Measurements from ENCODE around the gene MAPK1IP1L.
"Not testable (repeated sequence)": the region's sequence is repeated elsewhere in the genome, so short reads cannot be mapped to it uniquely, and the experiment has no call there.

Gene MAPK1IP1L

DNA sequence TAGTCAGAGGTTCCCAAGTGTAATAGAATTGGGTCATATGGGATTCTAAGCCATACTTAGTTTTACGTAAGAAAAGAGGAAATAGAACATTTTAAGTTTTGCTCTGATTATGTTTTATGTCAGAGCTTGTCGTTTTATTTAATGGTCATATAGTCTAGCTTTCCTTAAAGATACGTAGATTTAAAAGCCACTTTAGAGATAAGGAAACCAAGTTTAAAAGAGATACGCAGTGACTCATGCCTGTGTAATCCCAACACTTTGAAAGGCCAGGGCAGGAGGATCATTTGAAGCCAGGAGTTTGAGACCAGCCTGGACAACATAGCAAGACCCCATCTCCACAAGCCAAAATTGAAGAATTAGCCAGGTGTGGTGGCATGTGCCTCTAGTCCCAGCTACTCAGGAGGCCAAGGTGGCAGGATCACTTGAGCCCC, 19.5 kb downstream of the MAPK1IP1L start:
- no peak overlapping the region for H3K27ac Mint-ChIP-seq
- peaks cover 19% of the 10 kb centered on the region for H3K4me1 Mint-ChIP-seq (ENCODE audit: low read depth)
- H3K36me3 Mint-ChIP-seq (ENCODE audit: low read depth): peaks cover 13% of the 10 kb centered on the region
- no peaks in the 10 kb centered on the region for H3K9me3 Mint-ChIP-seq
- no peak overlapping the region for H3K4me3 Mint-ChIP-seq
- H3K27me3 Mint-ChIP-seq (ENCODE audit: low read depth): no peaks in the 10 kb centered on the region

DNA sequence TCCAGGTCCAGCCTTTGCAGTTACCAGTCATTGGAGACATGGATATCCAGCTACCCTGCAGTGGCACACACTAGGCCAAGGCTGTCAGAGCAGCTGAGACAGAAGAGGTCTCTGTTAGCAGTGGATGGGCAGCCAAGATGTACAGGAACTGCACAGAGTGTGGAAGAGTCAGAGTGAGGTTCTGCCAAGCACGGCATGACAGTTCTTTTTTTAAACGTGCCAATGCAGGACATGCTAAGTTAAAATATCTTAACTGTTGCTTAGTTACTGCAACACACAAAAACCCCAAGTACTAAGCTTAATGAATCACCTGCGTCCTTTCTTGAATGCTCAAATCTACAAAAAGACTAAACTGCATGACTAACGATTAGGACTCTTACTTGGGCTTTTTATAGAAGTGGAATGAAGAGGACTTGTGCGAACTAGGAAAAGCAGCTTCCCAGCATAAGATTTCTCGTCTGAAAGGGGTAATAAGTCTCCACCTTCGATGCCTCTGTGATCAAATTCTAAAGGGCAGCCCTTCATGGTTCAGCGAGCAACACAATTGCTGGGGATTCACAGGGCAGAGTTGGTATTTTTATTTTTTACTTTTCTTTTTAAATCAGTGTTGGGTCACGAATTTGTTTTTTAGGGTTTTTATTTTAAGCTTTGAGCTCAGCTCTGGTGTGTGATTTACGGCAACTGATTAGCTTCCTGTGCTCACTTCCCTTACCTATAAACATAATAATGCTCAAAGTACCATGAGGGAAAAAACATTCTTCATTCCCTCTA, 20.6 kb downstream of the MAPK1IP1L start:
- H3K27me3 Mint-ChIP-seq (ENCODE audit: low read depth): no peaks in the 10 kb centered on the region
- peak overlapping the region; percentile 46 for H3K27ac Mint-ChIP-seq
- H3K4me1 Mint-ChIP-seq (ENCODE audit: low read depth): peaks cover 19% of the 10 kb centered on the region
- no peak overlapping the region for H3K4me3 Mint-ChIP-seq
- H3K9me3 Mint-ChIP-seq: no peaks in the 10 kb centered on the region
- H3K36me3 Mint-ChIP-seq (ENCODE audit: low read depth): peaks cover 9% of the 10 kb centered on the region

DNA sequence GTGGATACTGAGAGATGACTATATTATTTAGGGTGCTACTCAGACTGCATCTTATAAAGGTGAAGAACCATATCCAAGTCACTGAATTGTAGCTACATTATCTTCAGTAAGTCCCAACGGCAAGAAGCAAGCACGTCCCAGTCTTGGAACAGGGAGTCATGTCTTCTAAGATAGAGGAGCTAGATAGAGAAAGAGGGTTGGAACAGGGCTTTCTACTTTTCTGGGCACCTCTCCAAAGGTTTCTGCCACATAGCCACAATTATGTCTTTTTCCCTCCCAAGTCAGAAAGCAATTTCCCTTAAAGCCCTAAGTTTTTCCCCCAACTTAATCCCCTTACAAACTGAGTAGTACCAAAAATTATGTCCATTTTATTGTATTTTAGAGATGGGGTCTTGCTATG, 22.4 kb downstream of the MAPK1IP1L start:
- Mint-ChIP-seq H3K27me3 (ENCODE audit: low read depth) (no peaks in the 10 kb centered on the region), H3K4me3 (no peak overlapping the region), H3K36me3 (ENCODE audit: low read depth) (peaks cover 2% of the 10 kb centered on the region), H3K27ac (no peak overlapping the region), H3K4me1 (ENCODE audit: low read depth) (peaks cover 21% of the 10 kb centered on the region), H3K9me3 (no peaks in the 10 kb centered on the region)

DNA sequence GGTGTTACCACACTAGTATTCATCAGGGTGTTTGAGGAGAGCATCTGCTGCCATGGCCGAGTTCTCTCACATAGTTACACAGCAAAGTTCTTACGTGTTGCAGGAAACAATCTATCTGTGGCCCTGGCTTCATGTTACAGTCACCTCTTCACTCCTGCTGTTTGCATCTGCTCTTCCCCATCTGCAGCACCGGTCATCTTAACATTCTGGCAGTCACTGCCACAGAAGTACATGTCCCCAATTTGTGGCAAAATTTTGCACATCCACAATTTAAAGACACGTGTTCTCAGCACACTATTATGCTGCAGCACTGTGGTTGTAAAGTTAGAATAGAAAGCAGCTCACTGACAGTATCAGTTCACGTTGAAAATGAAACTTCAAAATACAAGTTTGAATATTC, 23.2 kb downstream of the MAPK1IP1L start:
- H3K4me3 Mint-ChIP-seq: peak overlapping the region; percentile 49
- peaks cover 21% of the 10 kb centered on the region for H3K4me1 Mint-ChIP-seq (ENCODE audit: low read depth)
- H3K9me3 Mint-ChIP-seq: no peaks in the 10 kb centered on the region
- no peaks in the 10 kb centered on the region for H3K27me3 Mint-ChIP-seq (ENCODE audit: low read depth)
- no peaks in the 10 kb centered on the region for H3K36me3 Mint-ChIP-seq (ENCODE audit: low read depth)
- peak overlapping the region; percentile 72 for H3K27ac Mint-ChIP-seq

DNA sequence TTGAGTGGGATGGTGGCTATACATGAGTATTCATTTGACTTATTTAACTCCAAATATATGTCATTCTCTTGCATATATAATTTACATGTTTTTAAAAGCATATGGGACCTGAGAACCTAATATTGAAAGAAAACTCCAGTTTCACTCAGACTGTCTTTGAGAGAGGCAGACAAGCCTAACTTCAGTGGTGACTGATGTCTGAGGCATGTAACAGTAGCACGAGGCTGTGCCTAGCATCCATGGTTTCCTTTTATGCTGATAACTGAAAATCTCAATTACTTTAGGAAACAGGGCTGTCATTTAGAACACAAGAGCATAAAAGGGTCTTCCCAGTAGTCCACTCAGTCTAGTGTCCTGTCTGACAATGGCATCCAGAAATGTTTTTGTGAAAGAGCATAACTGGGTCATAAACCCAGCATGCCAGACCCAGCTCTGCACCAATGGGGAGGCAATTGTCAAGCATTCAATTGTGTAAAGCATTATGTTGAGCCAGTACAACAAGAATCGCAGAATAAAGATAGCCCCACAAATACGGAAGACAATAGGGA, 24.3 kb downstream of the MAPK1IP1L start:
- Mint-ChIP-seq H3K4me1 (ENCODE audit: low read depth) (peaks cover 21% of the 10 kb centered on the region), H3K36me3 (ENCODE audit: low read depth) (no peaks in the 10 kb centered on the region), H3K9me3 (no peaks in the 10 kb centered on the region), H3K27ac (no peak overlapping the region), H3K4me3 (no peak overlapping the region), H3K27me3 (ENCODE audit: low read depth) (no peaks in the 10 kb centered on the region)

DNA sequence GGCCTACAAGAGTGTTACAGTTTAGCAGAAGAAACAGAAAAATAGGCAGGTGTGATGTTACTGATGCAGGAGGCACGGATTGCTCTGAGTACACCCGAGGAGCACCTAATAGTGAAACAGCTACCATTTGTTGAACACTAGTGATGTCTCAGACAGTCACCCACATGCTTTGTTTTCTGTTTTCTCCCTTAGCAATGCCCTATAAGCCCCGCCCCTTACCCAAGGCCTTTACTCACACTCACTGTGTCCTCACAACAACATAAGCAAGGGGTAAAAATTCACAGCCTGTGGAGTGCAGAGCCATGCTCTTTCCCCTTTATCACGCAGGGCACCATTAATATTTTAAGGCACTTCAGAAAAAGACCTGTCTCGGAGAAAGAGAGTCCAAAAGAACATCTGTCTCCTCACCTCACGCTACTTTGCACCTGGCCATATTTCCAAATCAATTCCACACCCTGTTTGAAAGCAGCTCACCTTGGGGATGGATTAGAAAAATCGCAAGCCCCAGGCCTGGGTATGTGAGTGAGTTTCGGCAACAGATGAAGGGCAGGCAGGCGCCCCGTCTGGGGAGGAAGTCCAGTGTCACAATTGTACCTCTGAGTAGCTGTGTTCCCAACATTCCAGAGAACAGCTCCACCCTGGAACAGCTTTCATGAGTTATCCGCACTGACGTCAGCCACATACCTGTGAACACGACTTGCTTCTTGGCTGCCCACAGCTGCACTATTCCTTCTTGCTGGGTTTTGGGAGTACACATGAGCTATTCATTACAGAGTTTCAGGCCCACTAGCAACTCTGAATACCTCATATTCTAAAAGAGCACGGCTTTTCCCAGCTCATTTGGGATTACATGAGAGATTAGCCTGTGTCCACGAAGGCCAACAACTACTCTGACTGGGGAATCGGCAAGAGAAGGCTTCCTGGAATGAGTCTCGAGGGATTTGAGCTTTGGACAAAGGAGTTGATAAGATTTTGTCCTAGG, 26.0 kb downstream of the MAPK1IP1L start:
- Mint-ChIP-seq H3K9me3 (no peaks in the 10 kb centered on the region), H3K36me3 (ENCODE audit: low read depth) (no peaks in the 10 kb centered on the region), H3K27me3 (ENCODE audit: low read depth) (peaks cover 8% of the 10 kb centered on the region), H3K27ac (no peak overlapping the region), H3K4me3 (no peak overlapping the region), H3K4me1 (ENCODE audit: low read depth) (peaks cover 12% of the 10 kb centered on the region)

DNA sequence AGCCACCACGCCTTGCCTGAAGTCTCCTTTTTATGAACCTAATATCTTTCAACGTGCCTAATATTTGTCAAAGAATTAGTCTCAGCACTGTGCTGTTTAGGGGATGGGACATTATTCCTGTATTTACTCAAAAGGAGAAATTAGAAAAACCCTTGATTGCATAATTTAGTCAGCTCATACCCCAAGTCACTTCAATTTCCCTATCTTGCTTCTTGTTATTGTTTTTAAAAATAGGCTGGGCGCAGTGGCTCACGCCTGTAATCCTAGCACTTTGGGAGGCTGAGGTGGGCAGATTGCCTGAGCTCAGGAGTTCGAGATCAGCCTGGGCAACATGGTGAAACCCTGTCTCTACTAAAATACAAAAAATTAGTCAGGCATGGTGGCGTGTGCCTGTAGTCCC, 28.5 kb downstream of the MAPK1IP1L start:
- not testable (repeated sequence) for H3K27ac Mint-ChIP-seq; H3K4me1 Mint-ChIP-seq (ENCODE audit: low read depth); H3K9me3 Mint-ChIP-seq; H3K4me3 Mint-ChIP-seq; H3K36me3 Mint-ChIP-seq (ENCODE audit: low read depth)
- H3K27me3 Mint-ChIP-seq (ENCODE audit: low read depth): peaks cover 13% of the 10 kb centered on the region

DNA sequence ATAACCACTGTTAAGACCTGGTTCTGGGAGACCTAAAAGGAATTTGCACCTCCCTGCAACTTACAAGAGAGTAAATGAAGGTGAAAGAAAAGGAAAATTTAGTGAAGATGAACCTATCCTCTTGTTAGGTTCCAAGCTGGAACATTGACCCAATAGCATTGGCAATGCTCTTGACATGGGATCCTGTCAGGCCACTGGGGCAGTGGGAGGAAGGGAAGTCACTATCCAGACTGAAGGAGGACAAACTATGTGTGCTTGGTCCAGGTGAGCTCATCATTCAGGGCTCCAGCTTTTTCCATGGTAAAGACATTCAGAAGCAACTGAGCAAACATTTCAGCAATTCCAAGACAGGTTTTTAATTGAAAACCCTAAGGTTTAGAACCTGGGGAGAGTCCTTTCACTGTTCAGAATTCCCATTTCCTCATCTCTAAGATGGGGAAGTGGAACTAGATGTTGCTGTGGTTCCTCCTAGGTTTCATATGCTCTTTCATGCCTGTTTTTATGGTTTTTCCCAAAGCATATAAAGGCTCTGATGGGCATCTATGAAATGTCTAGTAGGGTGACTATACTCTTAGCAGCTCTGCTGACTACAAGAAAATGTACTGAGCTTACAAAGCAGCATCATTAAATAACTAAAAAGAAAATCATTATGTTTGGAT, 33.1 kb downstream of the MAPK1IP1L start:
- peaks cover 13% of the 10 kb centered on the region for H3K27me3 Mint-ChIP-seq (ENCODE audit: low read depth)
- H3K4me3 Mint-ChIP-seq: no peak overlapping the region
- no peak overlapping the region for H3K27ac Mint-ChIP-seq
- no peaks in the 10 kb centered on the region for H3K36me3 Mint-ChIP-seq (ENCODE audit: low read depth)
- peaks cover 3% of the 10 kb centered on the region for H3K4me1 Mint-ChIP-seq (ENCODE audit: low read depth)
- H3K9me3 Mint-ChIP-seq: no peaks in the 10 kb centered on the region

DNA sequence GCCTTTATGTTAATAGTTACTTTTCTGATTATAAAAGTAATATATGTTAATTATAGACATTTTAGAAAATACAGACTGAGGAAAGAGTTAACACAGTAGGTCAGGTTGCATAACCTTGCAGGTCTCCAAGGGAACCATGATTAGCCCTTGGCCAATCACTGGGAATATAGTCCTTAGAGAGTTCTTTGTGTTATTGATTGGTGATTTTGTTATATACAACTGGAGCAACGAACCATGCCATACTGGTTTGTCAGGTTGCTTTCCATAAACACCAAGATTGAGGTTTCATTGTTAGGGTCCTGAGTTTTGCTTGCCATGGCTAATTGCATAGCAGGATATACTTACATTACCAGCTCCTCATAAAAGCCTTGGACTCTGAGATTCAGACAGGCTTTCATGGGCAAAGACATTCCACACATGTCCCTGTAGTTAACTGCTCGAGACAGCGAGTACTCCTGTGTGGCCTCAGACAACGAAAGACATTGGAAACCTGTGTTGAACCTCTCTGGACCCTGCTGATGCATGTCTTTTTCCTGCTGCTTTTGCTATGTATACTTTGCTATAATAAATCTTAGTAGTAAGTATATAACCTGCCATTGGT, 33.7 kb downstream of the MAPK1IP1L start:
- no peaks in the 10 kb centered on the region for H3K36me3 Mint-ChIP-seq (ENCODE audit: low read depth)
- no peak overlapping the region for H3K4me3 Mint-ChIP-seq
- peaks cover 4% of the 10 kb centered on the region for H3K4me1 Mint-ChIP-seq (ENCODE audit: low read depth)
- no peak overlapping the region for H3K27ac Mint-ChIP-seq
- H3K9me3 Mint-ChIP-seq: no peaks in the 10 kb centered on the region
- H3K27me3 Mint-ChIP-seq (ENCODE audit: low read depth): peaks cover 13% of the 10 kb centered on the region

DNA sequence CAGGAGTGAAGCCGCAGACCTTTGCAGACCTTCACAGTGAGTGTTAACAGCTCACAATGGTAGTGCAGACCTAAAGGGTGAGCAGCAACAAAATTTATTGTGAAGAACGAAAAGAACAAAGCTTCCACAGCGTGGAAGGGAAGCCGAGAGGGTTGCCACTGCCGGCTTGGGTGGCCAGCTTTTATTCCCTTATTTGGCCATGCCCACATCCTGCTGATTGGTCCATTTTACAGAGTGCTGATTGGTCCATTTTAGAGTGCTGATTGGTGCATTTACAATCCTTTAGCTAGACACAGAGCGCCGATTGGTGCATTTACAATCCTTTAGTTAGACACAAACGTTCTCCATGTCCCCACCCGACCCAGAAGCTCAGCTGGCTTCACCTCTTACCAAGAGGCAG, 35.5 kb downstream of the MAPK1IP1L start:
- H3K36me3 Mint-ChIP-seq (ENCODE audit: low read depth): no peaks in the 10 kb centered on the region
- H3K4me1 Mint-ChIP-seq (ENCODE audit: low read depth): peaks cover 5% of the 10 kb centered on the region
- H3K4me3 Mint-ChIP-seq: no peak overlapping the region
- no peaks in the 10 kb centered on the region for H3K9me3 Mint-ChIP-seq
- no peak overlapping the region for H3K27ac Mint-ChIP-seq
- peaks cover 7% of the 10 kb centered on the region for H3K27me3 Mint-ChIP-seq (ENCODE audit: low read depth)

DNA sequence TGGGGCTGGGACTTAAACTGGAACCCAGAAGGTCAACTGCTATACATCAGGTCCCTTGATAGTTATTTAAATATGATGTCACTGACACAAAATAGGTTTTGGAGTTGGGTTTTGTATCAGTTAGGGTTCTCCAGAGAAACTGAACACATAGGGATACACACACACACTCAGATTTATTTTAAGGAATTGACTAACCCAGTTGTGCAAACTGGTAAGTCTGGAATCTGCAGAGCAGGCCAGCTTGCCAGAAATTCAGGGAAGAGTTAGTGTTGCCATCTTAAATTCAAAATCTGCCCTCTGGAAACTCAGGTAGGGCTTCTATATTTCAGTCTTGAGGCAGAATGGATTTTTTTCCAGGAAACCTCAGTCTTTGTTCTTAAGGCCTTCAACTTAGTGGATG, 36.9 kb downstream of the MAPK1IP1L start:
- H3K36me3 Mint-ChIP-seq (ENCODE audit: low read depth): no peaks in the 10 kb centered on the region
- no peak overlapping the region for H3K27ac Mint-ChIP-seq
- H3K4me3 Mint-ChIP-seq: no peak overlapping the region
- peaks cover 10% of the 10 kb centered on the region for H3K4me1 Mint-ChIP-seq (ENCODE audit: low read depth)
- no peaks in the 10 kb centered on the region for H3K9me3 Mint-ChIP-seq
- H3K27me3 Mint-ChIP-seq (ENCODE audit: low read depth): peaks cover 4% of the 10 kb centered on the region

DNA sequence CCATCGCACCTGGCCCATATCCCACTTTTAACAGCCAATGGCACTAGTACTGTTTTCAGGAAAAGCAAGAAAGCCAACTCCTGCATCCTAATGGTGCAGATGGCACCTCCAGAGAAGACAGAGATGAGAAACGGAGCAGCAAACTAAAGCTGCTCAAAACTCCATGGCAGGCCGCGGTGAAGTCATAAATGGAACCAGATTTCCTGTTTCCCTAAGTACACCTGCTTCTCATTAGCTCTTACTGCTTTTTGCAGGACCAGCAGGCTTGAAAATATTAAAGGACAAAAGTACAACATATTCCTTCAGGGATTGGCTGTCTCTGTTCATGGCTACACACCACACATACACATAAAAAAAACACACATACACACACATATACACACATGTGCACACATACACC, 40.9 kb downstream of the MAPK1IP1L start:
- Mint-ChIP-seq H3K4me1 (ENCODE audit: low read depth) (peaks cover 14% of the 10 kb centered on the region), H3K4me3 (no peak overlapping the region), H3K9me3 (no peaks in the 10 kb centered on the region), H3K36me3 (ENCODE audit: low read depth) (no peaks in the 10 kb centered on the region), H3K27ac (no peak overlapping the region), H3K27me3 (ENCODE audit: low read depth) (no peaks in the 10 kb centered on the region)

DNA sequence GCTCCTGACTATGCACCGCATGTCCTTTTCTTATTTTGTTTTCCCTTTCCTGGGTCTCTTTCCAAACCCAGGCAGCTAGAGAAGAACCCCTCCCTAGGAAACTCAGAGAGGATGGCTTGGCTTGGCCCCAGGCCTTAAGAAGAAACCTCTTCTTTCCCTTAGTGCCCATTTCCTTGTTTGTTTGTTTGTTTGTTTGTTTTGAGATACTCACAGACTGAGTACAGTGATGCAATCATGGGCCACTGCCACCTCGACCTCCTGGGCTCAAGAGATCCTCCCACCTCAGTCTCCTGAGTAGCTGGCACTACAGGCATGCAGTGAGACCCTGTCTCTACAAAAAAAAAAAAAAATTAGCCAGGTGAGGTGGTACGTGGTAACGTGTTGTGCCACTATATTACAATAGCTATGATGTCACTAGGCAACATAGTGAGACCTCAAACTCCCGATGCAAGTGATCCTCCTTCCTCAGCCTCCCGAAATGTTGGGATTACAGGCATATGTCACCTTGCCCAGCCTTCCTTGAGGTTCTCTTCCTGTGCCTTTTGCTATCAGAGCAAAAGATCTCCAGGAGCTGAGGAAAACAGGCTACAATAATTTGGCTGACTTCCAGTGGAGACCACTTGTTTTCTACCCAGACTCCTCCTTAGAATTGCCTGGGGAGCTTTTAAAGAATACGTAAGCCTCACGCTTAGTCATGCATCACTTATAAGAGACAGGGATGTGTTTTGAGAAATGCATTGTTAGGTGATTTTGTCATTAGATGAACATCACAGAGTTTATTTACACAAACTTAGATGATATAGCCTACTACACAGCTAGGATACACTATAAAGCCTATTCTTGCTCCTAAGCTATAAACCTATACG, 43.1 kb downstream of the MAPK1IP1L start:
- Mint-ChIP-seq H3K27me3 (ENCODE audit: low read depth) (no peaks in the 10 kb centered on the region), H3K4me3 (no peak overlapping the region), H3K4me1 (ENCODE audit: low read depth) (peaks cover 22% of the 10 kb centered on the region), H3K27ac (no peak overlapping the region), H3K36me3 (ENCODE audit: low read depth) (peaks cover 3% of the 10 kb centered on the region), H3K9me3 (no peaks in the 10 kb centered on the region)

Measured in T-helper 1 cell treated with Interleukin-12 subunit alpha and Interleukin-12 subunit beta and Interleukin-4 antibody, amounts not matched to agents 30 μg/mL and 1 μg/mL, for 36 hours (primary cell).